Measurements from ENCODE around the gene NMB.

NMB gene

GRCh38 chr15:84658080-84658787 lies at the start of gene NMB:
Gene NMB, minus strand, starts transcription at chr15:84658199. Its CDS starts 47 bp downstream, at chr15:84658152.
- TF ChIP-seq ISL1 (CRISPR knock-in tag; IDR thresholded peaks at IDR 0.05): no peak
- TF ChIP-seq ZNF565 (CRISPR knock-in tag; conservative IDR thresholded peaks at IDR 0.05; ENCODE audit: low read depth): no peak
- TF ChIP-seq ZC3H10 (CRISPR knock-in tag; IDR thresholded peaks at IDR 0.05): no peak
- peak; percentile 82 for ATAC-seq

- no peak for ATAC-seq
- no peak for TF ChIP-seq CSRNP3 (CRISPR knock-in tag; IDR thresholded peaks at IDR 0.05)
- no peak for TF ChIP-seq ESRRG (CRISPR knock-in tag; IDR thresholded peaks at IDR 0.05)
- TF ChIP-seq RARB (CRISPR knock-in tag; IDR thresholded peaks at IDR 0.05): no peak
- no peak for TF ChIP-seq ZC3H10 (CRISPR knock-in tag; IDR thresholded peaks at IDR 0.05)
- no peak for TF ChIP-seq ZFP30 (CRISPR knock-in tag; IDR thresholded peaks at IDR 0.05)
- TF ChIP-seq TOX (CRISPR knock-in tag; IDR thresholded peaks at IDR 0.05; ENCODE audit: borderline replicate concordance): no peak
- no peak for TF ChIP-seq CSDC2 (CRISPR knock-in tag; IDR thresholded peaks at IDR 0.05)
- TF ChIP-seq OSR1 (CRISPR knock-in tag; IDR thresholded peaks at IDR 0.05): no peak
- no peak for TF ChIP-seq ARNTL (CRISPR knock-in tag; IDR thresholded peaks at IDR 0.05; ENCODE audit: borderline replicate concordance, low read depth)
- TF ChIP-seq TCF4 (CRISPR knock-in tag; IDR thresholded peaks at IDR 0.05; ENCODE audit: borderline replicate concordance): no peak
- TF ChIP-seq GLIS3 (CRISPR knock-in tag; IDR thresholded peaks at IDR 0.05): no peak
- TF ChIP-seq ZNF70 (CRISPR knock-in tag; IDR thresholded peaks at IDR 0.05): no peak
- TF ChIP-seq BACH2 (CRISPR knock-in tag; IDR thresholded peaks at IDR 0.05; ENCODE audit: borderline replicate concordance): no peak
- no peak for TF ChIP-seq TSHZ2 (CRISPR knock-in tag; IDR thresholded peaks at IDR 0.05)
These were observed 45.8 kb upstream of the NMB start for GRCh38 chr15:84703808-84704207.

GRCh38 chr15:84702961-84703482 lies 45.0 kb upstream of the NMB start:
- peak; percentile 47 for ATAC-seq
- TF ChIP-seq ZNF8 (CRISPR knock-in tag; IDR thresholded peaks at IDR 0.05) (no peak), CREB5 (CRISPR knock-in tag; IDR thresholded peaks at IDR 0.05; ENCODE audit: low read depth) (no peak), GLIS3 (CRISPR knock-in tag; IDR thresholded peaks at IDR 0.05) (no peak)

- no peak for TF ChIP-seq PATZ1 (CRISPR knock-in tag; IDR thresholded peaks at IDR 0.05; ENCODE audit: borderline replicate concordance)
- TF ChIP-seq CSDC2 (CRISPR knock-in tag; IDR thresholded peaks at IDR 0.05): no peak
- TF ChIP-seq PPARA (CRISPR knock-in tag; IDR thresholded peaks at IDR 0.05; ENCODE audit: borderline replicate concordance): no peak
- TF ChIP-seq CSRNP3 (CRISPR knock-in tag; IDR thresholded peaks at IDR 0.05): no peak
- no peak for TF ChIP-seq ZNF70 (CRISPR knock-in tag; IDR thresholded peaks at IDR 0.05)
- no peak for TF ChIP-seq TSHZ2 (CRISPR knock-in tag; IDR thresholded peaks at IDR 0.05)
- no peak for ATAC-seq
These were observed 41.7 kb upstream of the NMB start for GRCh38 chr15:84699538-84700191.
